ENCODE measurements around the gene GPR150. TPM values are rescaled to one million over a fixed set of nuclear protein-coding genes. Genes with fewer than 3 reads are reported as not detected.
"Not testable (repeated sequence)": the region's sequence is repeated elsewhere in the genome, so short reads cannot be mapped to it uniquely, and the experiment has no call there.

The GPR150 gene
- total and polyA plus RNA-seq, 4 experiments from 2014 or later = 1.5 to 6.1 (median 2.7) TPM

DNA sequence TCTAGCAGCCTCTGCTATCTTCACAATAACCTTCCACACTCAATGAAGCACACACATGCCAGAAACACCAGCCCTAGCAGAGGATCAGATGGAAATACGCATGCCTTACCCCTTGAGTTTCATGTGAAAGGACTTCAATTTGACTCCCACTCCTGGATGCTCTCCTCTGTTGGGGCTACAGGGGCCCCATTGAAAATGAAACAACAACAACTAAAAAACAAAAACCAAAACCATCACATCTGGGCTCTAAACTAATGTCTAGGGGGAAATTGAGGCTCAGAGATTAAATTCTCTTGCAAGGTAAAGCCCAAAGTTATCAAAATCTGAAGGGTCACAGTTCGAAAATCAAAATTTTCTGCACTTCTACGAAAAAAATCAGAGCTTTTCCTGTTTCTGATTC, 18.7 kb downstream of the GPR150 start:
- Mint-ChIP-seq H3K27me3 (peaks cover 4 to 8% of the 10 kb centered on the region in 2 donors), H3K36me3 (no peaks in the 10 kb centered on the region), H3K4me1 (peaks cover under 1 to 14% (median 5%) of the 10 kb centered on the region in 4 donors), H3K4me3 (no peak overlapping the region), H3K27ac (no peak overlapping the region), H3K9me3 (no peaks in the 10 kb centered on the region)
- H3K4me1 ChIP-seq (ENCODE audit: insufficient read depth, low read length) = no peaks in the 10 kb centered on the region
- H3K9me3 ChIP-seq (ENCODE audit: control insufficient read depth in 1 of 2, low read length in 2 of 2) = no peaks in the 10 kb centered on the region
- ChIA-PET POLR2A (ENCODE audit: partially characterized antibody) (no interaction called here), CTCF (ENCODE audit: partially characterized antibody) (no interaction called here)
- no peaks in the 10 kb centered on the region for H3K36me3 ChIP-seq (ENCODE audit: insufficient read depth, low read length)
- H3K27me3 ChIP-seq (ENCODE audit: insufficient read depth, low read length) = no peaks in the 10 kb centered on the region
- no peak overlapping the region for H3K4me3 ChIP-seq (ENCODE audit: low read length in 2 of 2)
- intact Hi-C loops (cut with micrococcal nuclease) = no loop called here
- no peak for DNase-seq
- H3K27ac ChIP-seq (ENCODE audit: low read depth, low read length) = no peak overlapping the region

DNA sequence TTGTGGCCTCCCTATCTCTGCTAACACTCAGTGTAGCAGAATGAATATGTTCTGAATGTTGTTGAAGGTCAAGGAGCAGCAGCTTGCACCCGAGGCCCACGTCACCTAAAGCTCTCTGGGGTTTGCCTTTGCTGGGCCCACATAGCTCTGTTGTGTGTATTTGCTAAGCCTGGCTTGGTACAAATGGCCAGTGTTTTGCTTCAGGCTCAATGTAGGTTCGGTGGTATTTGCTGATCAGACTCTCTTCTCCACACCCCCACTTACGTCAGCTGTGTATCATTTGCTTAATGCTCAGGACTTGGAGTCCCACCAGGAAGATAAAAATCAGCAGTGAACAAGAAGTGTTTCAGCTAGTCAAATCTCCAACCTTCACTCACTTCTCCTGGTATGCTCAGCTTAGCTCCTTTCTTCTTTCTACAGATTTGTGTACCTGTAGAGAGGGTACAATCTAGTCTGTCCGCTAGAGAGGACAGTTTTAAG, 21.9 kb downstream of the GPR150 start:
- Histone ChIP-seq H3K4me1 (ENCODE audit: insufficient read depth, low read length) (peaks cover 16% of the 10 kb centered on the region), H3K4me3 (ENCODE audit: low read length in 2 of 2) (no peak overlapping the region), H3K36me3 (ENCODE audit: insufficient read depth, low read length) (no peaks in the 10 kb centered on the region), H3K27ac (ENCODE audit: low read depth, low read length) (no peak overlapping the region), H3K9me3 (ENCODE audit: control insufficient read depth in 1 of 2, low read length in 2 of 2) (no peaks in the 10 kb centered on the region), H3K27me3 (ENCODE audit: insufficient read depth, low read length) (no peaks in the 10 kb centered on the region)
- ChIA-PET CTCF (ENCODE audit: partially characterized antibody) (interaction anchor here (0.9 to 8.3 kb wide), 8 partner anchors 10 to 211 kb away, joined by 3 to 131 read pairs (median 8); no protein-coding TSS in a partner anchor), POLR2A (ENCODE audit: partially characterized antibody) (interaction anchor here (0.6 kb wide), 1 partner anchor 10 kb away, joined by 3 read pairs; no protein-coding TSS in a partner anchor)
- no peak for DNase-seq
- H3K4me3 Mint-ChIP-seq = no peak overlapping the region
- H3K36me3 Mint-ChIP-seq = peaks cover 0 to under 1% of the 10 kb centered on the region in 2 donors
- H3K4me1 Mint-ChIP-seq = peaks cover 11 to 29% (median 16%) of the 10 kb centered on the region in 4 donors
- intact Hi-C loops (cut with micrococcal nuclease) = loop anchor here (10.0 kb wide), 2 partner anchors 1023 to 1523 kb away; partner anchors contain the start of gene CAST
- no peaks in the 10 kb centered on the region for H3K9me3 Mint-ChIP-seq
- H3K27ac Mint-ChIP-seq = no peak overlapping the region
- H3K27me3 Mint-ChIP-seq = peaks cover 2 to 4% of the 10 kb centered on the region in 2 donors

- Histone ChIP-seq H3K4me1 (ENCODE audit: insufficient read depth, low read length) (peaks cover 26% of the 10 kb centered on the region), H3K27me3 (ENCODE audit: insufficient read depth, low read length) (no peaks in the 10 kb centered on the region), H3K36me3 (ENCODE audit: insufficient read depth, low read length) (no peaks in the 10 kb centered on the region), H3K9me3 (ENCODE audit: control insufficient read depth in 1 of 2, low read length in 2 of 2) (no peaks in the 10 kb centered on the region), H3K4me3 (ENCODE audit: low read length in 2 of 2) (no peak overlapping the region), H3K27ac (ENCODE audit: low read depth, low read length) (no peak overlapping the region)
- ChIA-PET POLR2A (ENCODE audit: partially characterized antibody) (interaction anchor here (5.0 to 6.8 kb wide), 2 partner anchors 12 to 21 kb away, joined by 39 to 110 read pairs; partner anchors contain the start of gene GPR150), CTCF (ENCODE audit: partially characterized antibody) (interaction anchor here (0.7 to 8.3 kb wide), 13 partner anchors 8 to 959 kb away, joined by 3 to 131 read pairs (median 5); no protein-coding TSS in a partner anchor)
- H3K9me3 Mint-ChIP-seq = no peaks in the 10 kb centered on the region
- no peak for DNase-seq
- H3K4me3 Mint-ChIP-seq = no peak overlapping the region
- H3K36me3 Mint-ChIP-seq = peaks cover 0 to 1% of the 10 kb centered on the region in 2 donors
- peaks cover 2 to 4% of the 10 kb centered on the region in 2 donors for H3K27me3 Mint-ChIP-seq
- H3K4me1 Mint-ChIP-seq = peaks cover 15 to 33% (median 24%) of the 10 kb centered on the region in 4 donors
- intact Hi-C loops (cut with micrococcal nuclease) = loop anchor here (10.0 kb wide), 2 partner anchors 1022 to 1522 kb away; partner anchors contain the start of gene CAST
- peak overlapping the region in 6 of 7 donors; percentile 20 to 73 (median 44) for H3K27ac Mint-ChIP-seq
These were observed 23.3 kb downstream of the GPR150 start for GRCh38 chr5:95643152-95643551.

DNA sequence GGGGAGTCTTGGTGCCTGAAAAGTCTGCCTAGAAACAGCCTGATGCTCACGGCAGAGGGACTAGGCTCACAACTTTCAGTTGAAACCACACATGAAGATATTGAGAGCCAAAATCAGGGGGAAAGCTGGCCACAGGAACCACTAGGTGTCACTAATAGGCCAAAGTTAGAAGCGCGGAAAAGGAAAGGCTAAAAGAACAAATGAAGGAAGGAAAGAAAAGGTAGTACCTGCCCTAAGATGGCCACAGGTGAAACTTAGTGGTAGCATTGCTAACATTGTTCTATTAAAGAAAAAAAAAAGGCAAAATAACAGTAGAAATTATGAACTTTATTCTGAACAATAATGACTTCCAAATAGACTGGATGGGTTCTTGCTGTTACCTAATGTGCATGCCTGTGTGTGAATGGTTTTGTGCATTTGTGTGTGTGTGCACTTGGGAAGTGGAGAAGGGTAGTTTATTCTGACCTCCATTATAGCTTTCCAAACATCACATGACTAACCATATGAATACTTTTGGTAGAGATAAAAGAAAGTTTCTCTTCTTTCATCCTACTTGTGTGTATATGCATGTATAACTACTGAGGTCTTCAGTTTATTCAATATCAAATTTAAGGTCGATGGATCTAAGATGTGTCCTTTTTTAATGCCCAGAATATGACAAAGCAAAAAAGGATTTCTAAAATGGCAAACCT, 24.6 kb downstream of the GPR150 start:
- H3K4me1 Mint-ChIP-seq = peaks cover 16 to 37% (median 25%) of the 10 kb centered on the region in 4 donors
- ChIA-PET CTCF (ENCODE audit: partially characterized antibody) (interaction anchor here (1.0 to 8.3 kb wide), 11 partner anchors 9 to 200 kb away, joined by 3 to 131 read pairs (median 7); partner anchors contain the start of gene GLRX), POLR2A (ENCODE audit: partially characterized antibody) (interaction anchor here (0.6 to 6.8 kb wide), 7 partner anchors 13 to 1310 kb away, joined by 3 to 110 read pairs (median 4); partner anchors contain the start of genes ARSK, GPR150 and SKIC3)
- no peaks in the 10 kb centered on the region for H3K9me3 ChIP-seq (ENCODE audit: control insufficient read depth in 1 of 2, low read length in 2 of 2)
- H3K4me3 ChIP-seq (ENCODE audit: low read length in 2 of 2) = no peak overlapping the region
- H3K27ac ChIP-seq (ENCODE audit: low read depth, low read length) = peak overlapping the region; percentile 1
- H3K36me3 Mint-ChIP-seq = peaks cover 0 to 1% of the 10 kb centered on the region in 2 donors
- no peaks in the 10 kb centered on the region for H3K27me3 Mint-ChIP-seq
- H3K27ac Mint-ChIP-seq = peak overlapping the region; percentile 27 to 93 (median 78)
- H3K4me1 ChIP-seq (ENCODE audit: insufficient read depth, low read length) = peaks cover 31% of the 10 kb centered on the region
- no peaks in the 10 kb centered on the region for H3K27me3 ChIP-seq (ENCODE audit: insufficient read depth, low read length)
- H3K4me3 Mint-ChIP-seq = peak overlapping the region in 6 of 8 donors; percentile 1 to 64 (median 31)
- DNase-seq = peak in 4 of 5 donors; percentile 44 to 52 (median 50)
- H3K36me3 ChIP-seq (ENCODE audit: insufficient read depth, low read length) = no peaks in the 10 kb centered on the region
- no peaks in the 10 kb centered on the region for H3K9me3 Mint-ChIP-seq
- intact Hi-C loops (cut with micrococcal nuclease) = loop anchor here (1.0 to 10.0 kb wide), 9 partner anchors 20 to 1520 kb away; partner anchors contain the start of genes CAST and ELL2

DNA sequence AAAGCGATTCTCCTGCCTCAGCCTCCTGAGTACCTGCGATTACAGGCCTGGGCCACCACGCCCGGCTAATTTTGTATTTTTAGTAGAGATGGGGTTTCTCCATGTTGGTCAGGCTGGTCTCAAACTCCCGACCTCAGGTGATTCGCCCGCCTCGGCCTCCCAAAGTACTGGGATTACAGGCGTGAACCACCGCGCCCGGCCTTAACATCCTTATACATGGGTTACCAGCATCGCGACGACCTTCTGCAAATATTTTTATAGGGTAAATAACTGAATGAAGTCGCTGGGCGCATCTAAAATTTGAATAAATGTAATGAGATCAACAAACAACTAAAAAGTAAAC, 26.3 kb downstream of the GPR150 start:
- peaks cover 20 to 42% (median 26%) of the 10 kb centered on the region in 4 donors for H3K4me1 Mint-ChIP-seq
- ChIA-PET POLR2A (ENCODE audit: partially characterized antibody) (interaction anchor here (0.6 to 6.8 kb wide), 15 partner anchors 9 to 223 kb away, joined by 3 to 110 read pairs (median 6); partner anchors contain the start of genes ARSK, GLRX, GPR150 and SKIC3), CTCF (ENCODE audit: partially characterized antibody) (interaction anchor here (0.9 to 8.3 kb wide), 21 partner anchors 9 to 223 kb away, joined by 3 to 131 read pairs (median 5); no protein-coding TSS in a partner anchor)
- not testable (repeated sequence) for DNase-seq; H3K9me3 ChIP-seq (ENCODE audit: control insufficient read depth in 1 of 2, low read length in 2 of 2); H3K27me3 ChIP-seq (ENCODE audit: insufficient read depth, low read length); H3K27me3 Mint-ChIP-seq; H3K9me3 Mint-ChIP-seq; H3K36me3 ChIP-seq (ENCODE audit: insufficient read depth, low read length); H3K36me3 Mint-ChIP-seq
- H3K4me3 ChIP-seq (ENCODE audit: low read length in 2 of 2) = peak overlapping the region in 1 of 2 donors; percentile 94
- H3K27ac Mint-ChIP-seq = peak overlapping the region; percentile 57 to 94 (median 93)
- H3K4me3 Mint-ChIP-seq = peak overlapping the region; percentile 87 to 93 (median 89)
- intact Hi-C loops (cut with micrococcal nuclease) = loop anchor here (1.0 to 10.0 kb wide), 6 partner anchors 14 to 1519 kb away; partner anchors contain the start of genes ARSK, CAST and ELL2
- H3K4me1 ChIP-seq (ENCODE audit: insufficient read depth, low read length) = peaks cover 31% of the 10 kb centered on the region
- peak overlapping the region; percentile 84 for H3K27ac ChIP-seq (ENCODE audit: low read depth, low read length)

GRCh38 chr5:95646569-95647431, 26.9 kb downstream of the GPR150 start, which contains the start of gene RFESD:
TSS of gene RFESD (plus strand) at chr5:95646777. CDS start at chr5:95652272, 5,495 bp downstream.
- H3K4me1 Mint-ChIP-seq = peaks cover 20 to 42% (median 26%) of the 10 kb centered on the region in 4 donors
- Histone ChIP-seq H3K27ac (ENCODE audit: low read depth, low read length) (peak within 1 kb of the TSS; percentile 84), H3K4me1 (ENCODE audit: insufficient read depth, low read length) (peaks cover 31% of the 10 kb centered on the region), H3K9me3 (ENCODE audit: control insufficient read depth in 1 of 2, low read length in 2 of 2) (no peaks in the 10 kb centered on the region), H3K36me3 (ENCODE audit: insufficient read depth, low read length) (no peaks in the 10 kb centered on the region), H3K4me3 (ENCODE audit: low read length in 2 of 2) (peak within 1 kb of the TSS; percentile 71 to 94), H3K27me3 (ENCODE audit: insufficient read depth, low read length) (no peaks in the 10 kb centered on the region)
- peak; percentile 91 to 95 (median 92) for DNase-seq
- ChIA-PET CTCF (ENCODE audit: partially characterized antibody) (interaction anchor here (0.9 to 8.3 kb wide), 24 partner anchors 9 to 222 kb away, joined by 3 to 131 read pairs (median 4); partner anchors contain the start of genes ARSK and SKIC3), POLR2A (ENCODE audit: partially characterized antibody) (interaction anchor here (0.6 to 6.8 kb wide), 21 partner anchors 9 to 222 kb away, joined by 3 to 110 read pairs (median 5); partner anchors contain the start of genes ARSK, GLRX, GPR150 and SKIC3)
- peaks cover 2 to 4% of the 10 kb centered on the region in 2 donors for H3K36me3 Mint-ChIP-seq
- H3K27ac Mint-ChIP-seq = peak within 1 kb of the TSS; percentile 57 to 94 (median 93)
- H3K9me3 Mint-ChIP-seq = no peaks in the 10 kb centered on the region
- intact Hi-C loops (cut with micrococcal nuclease) = loop anchor here (1.0 to 10.0 kb wide), 7 partner anchors 14 to 1518 kb away; partner anchors contain the start of genes ARSK, CAST and ELL2
- peak within 1 kb of the TSS; percentile 87 to 93 (median 89) for H3K4me3 Mint-ChIP-seq
- no peaks in the 10 kb centered on the region for H3K27me3 Mint-ChIP-seq
